GM19043 (cell line): Measurements from ENCODE around the gene SMARCAD1.

Experiments used
- ATAC-seq: cut with Tn5 transposase; IDR thresholded peaks from one replicate; pipeline ENCODE4 v1.9.1; 2021; ENCODE audit warnings: low read depth; ENCODE audit not compliant: unreplicated experiment

SMARCAD1 gene

GRCh38 chr4:94228493-94229216, 21.0 kb downstream of the SMARCAD1 start:
- no peak for ATAC-seq

GRCh38 chr4:94232519-94232918, 24.9 kb downstream of the SMARCAD1 start:
- no peak for ATAC-seq

GRCh38 chr4:94235825-94236224, 28.2 kb downstream of the SMARCAD1 start:
- no peak for ATAC-seq

GRCh38 chr4:94237271-94237670, 29.6 kb downstream of the SMARCAD1 start:
- ATAC-seq, result no peak

GRCh38 chr4:94238160-94238559, 30.5 kb downstream of the SMARCAD1 start:
- no peak for ATAC-seq

- ATAC-seq, result no peak
These were observed 32.7 kb downstream of the SMARCAD1 start for GRCh38 chr4:94240384-94240783.

GRCh38 chr4:94244087-94244828, 36.6 kb downstream of the SMARCAD1 start:
- no peak for ATAC-seq

GRCh38 chr4:94244829-94245185, 37.1 kb downstream of the SMARCAD1 start:
- no peak for ATAC-seq

GRCh38 chr4:94251094-94251493, 43.4 kb downstream of the SMARCAD1 start:
- ATAC-seq, result no peak

- no peak for ATAC-seq
These were observed 45.4 kb downstream of the SMARCAD1 start for GRCh38 chr4:94253036-94253435.

- ATAC-seq, result no peak
These were observed 48.6 kb downstream of the SMARCAD1 start for GRCh38 chr4:94256144-94256783.

- ATAC-seq, result no peak
These were observed 49.2 kb downstream of the SMARCAD1 start for GRCh38 chr4:94256828-94257227.

GRCh38 chr4:94262163-94263016, 54.7 kb downstream of the SMARCAD1 start:
- no peak for ATAC-seq

- no peak for ATAC-seq
These were observed 59.4 kb downstream of the SMARCAD1 start for GRCh38 chr4:94267037-94267436.

GRCh38 chr4:94271248-94271647, 63.6 kb downstream of the SMARCAD1 start:
- ATAC-seq, result no peak

- no peak for ATAC-seq
These were observed 67.2 kb downstream of the SMARCAD1 start for GRCh38 chr4:94274912-94275311.

GRCh38 chr4:94276204-94276603, 68.5 kb downstream of the SMARCAD1 start:
- no peak for ATAC-seq

- ATAC-seq, result no peak
These were observed 69.9 kb downstream of the SMARCAD1 start for GRCh38 chr4:94277534-94277933.

- ATAC-seq, result no peak
These were observed 71.1 kb downstream of the SMARCAD1 start for GRCh38 chr4:94278781-94279180.

GRCh38 chr4:94284889-94285288, 77.2 kb downstream of the SMARCAD1 start:
- ATAC-seq, result no peak

- ATAC-seq, result no peak
These were observed 78.0 kb downstream of the SMARCAD1 start for GRCh38 chr4:94285666-94286065.
